GM13977 (cell line): ENCODE results near the gene TSPAN11.

Experiments used
- DNase-seq: peaks from one replicate; pipeline ENCODE4 v3.0.0; 2012; ENCODE audit warnings: low spot score
- CTCF ChIP-seq: IDR thresholded peaks from 2 replicates; pipeline ENCODE4 v1.5.1; 2012; ENCODE audit warnings: mild to moderate bottlenecking, control low read depth; ENCODE audit not compliant: insufficient read depth; ENCODE audit errors: extremely low read depth, missing control alignments
- in situ Hi-C: fragments of 300-500 bp; cut with MboI; formaldehyde crosslinking; loops from one replicate; pipeline ENCODE4 v1.12.0; 2022; ENCODE audit warnings: low sequenced_read_pairs, low pct_unique_long_range_greater_than_20kb, mixed read lengths, inconsistent platforms; ENCODE audit not compliant: unreplicated experiment

Gene TSPAN11

GRCh38 chr12:31005944-31006361, 79.4 kb downstream of the TSPAN11 start:
- TF ChIP-seq CTCF, result no peak
- DNase-seq, result no peak
- in situ Hi-C loops, result no loop called here

GRCh38 chr12:31006416-31007152, 80.0 kb downstream of the TSPAN11 start:
- in situ Hi-C loops, result no loop called here
- no peak for DNase-seq
- TF ChIP-seq CTCF, result no peak

GRCh38 chr12:31007153-31007495, 80.6 kb downstream of the TSPAN11 start:
- in situ Hi-C loops, result no loop called here
- TF ChIP-seq CTCF, result no peak
- DNase-seq, result no peak

- TF ChIP-seq CTCF, result no peak
- in situ Hi-C loops, result no loop called here
Observed at GRCh38 chr12:31007636-31008175, 81.2 kb downstream of the TSPAN11 start.

GRCh38 chr12:31008241-31008761, 81.8 kb downstream of the TSPAN11 start:
- no peak for DNase-seq
- in situ Hi-C loops, result no loop called here
- TF ChIP-seq CTCF, result no peak

More at GRCh38 chr12:31007636-31008175, 81.2 kb downstream of the TSPAN11 start:
- no peak for DNase-seq

GRCh38 chr12:31008961-31009840, 82.7 kb downstream of the TSPAN11 start:
- in situ Hi-C loops, result no loop called here
- no peak for TF ChIP-seq CTCF
- no peak for DNase-seq
